HCT116 (cell line): ENCODE results near the gene NEDD4L.

Source experiments
- CEBPB ChIP-seq: IDR thresholded peaks from 2 replicates; pipeline ENCODE4 v1.6.1; 2012; ENCODE audit warnings: low read depth
- EZH2 ChIP-seq: fragments of 200-600 bp; sonication (generic); IDR thresholded peaks from 2 replicates; pipeline ENCODE4 v1.6.1; 2017; ENCODE audit warnings: antibody characterized with exemption, mixed run types
- EZH2phosphoT487 ChIP-seq: fragments of 200-600 bp; IDR thresholded peaks from 2 replicates; pipeline ENCODE4 v1.6.1; 2018; ENCODE audit warnings: antibody characterized with exemption, borderline replicate concordance
- POLR2A ChIP-seq: IDR thresholded peaks from 2 replicates; pipeline ENCODE4 v1.7.0; 2011; ENCODE audit warnings: borderline replicate concordance; ENCODE audit not compliant: insufficient read depth, insufficient read length; ENCODE audit errors: extremely low read depth
- RAD21 ChIP-seq: IDR thresholded peaks from 2 replicates; pipeline ENCODE4 v1.6.1; 2012; ENCODE audit warnings: low read depth, mild to moderate bottlenecking
- SP1 ChIP-seq: IDR thresholded peaks from 2 replicates; pipeline ENCODE4 v1.6.1; 2012; ENCODE audit warnings: low read depth
- TF ChIP-seq, protein P1 (sequence below), 3 experiments: fragments of 200-600 bp in 1 of 3; sonication (generic) in 1 of 3; IDR thresholded peaks in 2 of 3; conservative IDR thresholded peaks in 1 of 3; 2 replicates each; pipeline ENCODE4 v1.5.1; 2012 to 2017; ENCODE audit warnings: low read depth in 2 of 3, low read length in 2 of 3, antibody characterized with exemption in 1 of 3, borderline replicate concordance in 1 of 3, control low read depth in 1 of 3, mild to moderate bottlenecking in 1 of 3, mixed read lengths in 1 of 3, mixed run types in 1 of 3, moderate library complexity in 1 of 3; ENCODE audit not compliant: insufficient read depth in 1 of 3
- TF ChIP-seq, protein P2 (sequence below): IDR thresholded peaks from 2 replicates; pipeline ENCODE4 v1.6.1; 2012; ENCODE audit warnings: low read depth

DNA sequence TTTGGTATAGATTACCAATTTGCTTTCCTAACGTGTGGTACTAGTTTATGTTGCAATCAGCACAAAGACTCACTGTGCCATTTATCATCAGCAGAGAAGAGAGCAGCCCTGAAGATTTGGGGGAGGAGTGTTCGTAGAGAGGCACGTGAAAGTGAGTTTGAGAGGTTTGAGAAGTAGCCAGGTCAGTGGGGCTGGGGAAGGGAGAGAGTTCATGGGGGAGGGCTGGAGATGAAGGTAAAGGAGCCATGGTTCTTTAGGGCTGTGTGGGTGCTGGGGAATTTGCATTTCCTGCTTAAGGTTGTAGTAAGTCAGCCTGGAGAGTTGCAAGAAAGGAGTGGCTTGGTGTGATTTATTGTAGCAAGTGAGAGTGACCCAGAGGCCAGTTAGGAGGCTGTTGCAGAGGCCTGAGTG, 172.1 kb downstream of the NEDD4L start:
- TF ChIP-seq SP1 (no peak), EZH2phosphoT487 (no peak), POLR2A (no peak), EZH2 (no peak), RAD21 (no peak), CEBPB (no peak)
- TF ChIP-seq, protein P1, sequence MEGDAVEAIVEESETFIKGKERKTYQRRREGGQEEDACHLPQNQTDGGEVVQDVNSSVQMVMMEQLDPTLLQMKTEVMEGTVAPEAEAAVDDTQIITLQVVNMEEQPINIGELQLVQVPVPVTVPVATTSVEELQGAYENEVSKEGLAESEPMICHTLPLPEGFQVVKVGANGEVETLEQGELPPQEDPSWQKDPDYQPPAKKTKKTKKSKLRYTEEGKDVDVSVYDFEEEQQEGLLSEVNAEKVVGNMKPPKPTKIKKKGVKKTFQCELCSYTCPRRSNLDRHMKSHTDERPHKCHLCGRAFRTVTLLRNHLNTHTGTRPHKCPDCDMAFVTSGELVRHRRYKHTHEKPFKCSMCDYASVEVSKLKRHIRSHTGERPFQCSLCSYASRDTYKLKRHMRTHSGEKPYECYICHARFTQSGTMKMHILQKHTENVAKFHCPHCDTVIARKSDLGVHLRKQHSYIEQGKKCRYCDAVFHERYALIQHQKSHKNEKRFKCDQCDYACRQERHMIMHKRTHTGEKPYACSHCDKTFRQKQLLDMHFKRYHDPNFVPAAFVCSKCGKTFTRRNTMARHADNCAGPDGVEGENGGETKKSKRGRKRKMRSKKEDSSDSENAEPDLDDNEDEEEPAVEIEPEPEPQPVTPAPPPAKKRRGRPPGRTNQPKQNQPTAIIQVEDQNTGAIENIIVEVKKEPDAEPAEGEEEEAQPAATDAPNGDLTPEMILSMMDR (IDR thresholded peaks at IDR 0.05 in 2 of 3, conservative IDR thresholded peaks at IDR 0.05 in 1 of 3; ENCODE audit: borderline replicate concordance in 1 of 3, insufficient read depth in 1 of 3, low read depth in 2 of 3, low read length in 2 of 3) = no peak
- TF ChIP-seq, protein P2, sequence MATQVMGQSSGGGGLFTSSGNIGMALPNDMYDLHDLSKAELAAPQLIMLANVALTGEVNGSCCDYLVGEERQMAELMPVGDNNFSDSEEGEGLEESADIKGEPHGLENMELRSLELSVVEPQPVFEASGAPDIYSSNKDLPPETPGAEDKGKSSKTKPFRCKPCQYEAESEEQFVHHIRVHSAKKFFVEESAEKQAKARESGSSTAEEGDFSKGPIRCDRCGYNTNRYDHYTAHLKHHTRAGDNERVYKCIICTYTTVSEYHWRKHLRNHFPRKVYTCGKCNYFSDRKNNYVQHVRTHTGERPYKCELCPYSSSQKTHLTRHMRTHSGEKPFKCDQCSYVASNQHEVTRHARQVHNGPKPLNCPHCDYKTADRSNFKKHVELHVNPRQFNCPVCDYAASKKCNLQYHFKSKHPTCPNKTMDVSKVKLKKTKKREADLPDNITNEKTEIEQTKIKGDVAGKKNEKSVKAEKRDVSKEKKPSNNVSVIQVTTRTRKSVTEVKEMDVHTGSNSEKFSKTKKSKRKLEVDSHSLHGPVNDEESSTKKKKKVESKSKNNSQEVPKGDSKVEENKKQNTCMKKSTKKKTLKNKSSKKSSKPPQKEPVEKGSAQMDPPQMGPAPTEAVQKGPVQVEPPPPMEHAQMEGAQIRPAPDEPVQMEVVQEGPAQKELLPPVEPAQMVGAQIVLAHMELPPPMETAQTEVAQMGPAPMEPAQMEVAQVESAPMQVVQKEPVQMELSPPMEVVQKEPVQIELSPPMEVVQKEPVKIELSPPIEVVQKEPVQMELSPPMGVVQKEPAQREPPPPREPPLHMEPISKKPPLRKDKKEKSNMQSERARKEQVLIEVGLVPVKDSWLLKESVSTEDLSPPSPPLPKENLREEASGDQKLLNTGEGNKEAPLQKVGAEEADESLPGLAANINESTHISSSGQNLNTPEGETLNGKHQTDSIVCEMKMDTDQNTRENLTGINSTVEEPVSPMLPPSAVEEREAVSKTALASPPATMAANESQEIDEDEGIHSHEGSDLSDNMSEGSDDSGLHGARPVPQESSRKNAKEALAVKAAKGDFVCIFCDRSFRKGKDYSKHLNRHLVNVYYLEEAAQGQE = no peak
